Spleen (tissue), 7 donors: ENCODE measurements around the gene LRRN4.

Source experiments
- CTCF ChIP-seq, 11 experiments: fragments of 200-600 bp in 7 of 11; fragments of 450-650 bp in 4 of 11; sonication (generic) in 4 of 11; IDR thresholded peaks in 8 of 11; conservative IDR thresholded peaks in 3 of 11; 1 replicate in 7 of 11; 2 replicates in 4 of 11; pipeline versions ENCODE4 v1.4.0 to v1.8.0; 2016 to 2021; ENCODE audit warnings: antibody characterized with exemption in 11 of 11, inconsistent platforms in 4 of 11, mild to moderate bottlenecking in 1 of 11
- POLR2AphosphoS5 ChIP-seq, 3 donors: sonication (generic); formaldehyde crosslinking; IDR thresholded peaks; one replicate each; pipeline ENCODE4 v1.5.1; 2017; ENCODE audit warnings: antibody characterized with exemption in 3 of 3
- donor health status: DM: no; HTN: no; CAD: no; lungs with moderate emphysema.
- donor health status: DM: no; HTN: no; CAD: no.
- donor health status: DM: no; HTN: no; CAD: no.

DNA sequence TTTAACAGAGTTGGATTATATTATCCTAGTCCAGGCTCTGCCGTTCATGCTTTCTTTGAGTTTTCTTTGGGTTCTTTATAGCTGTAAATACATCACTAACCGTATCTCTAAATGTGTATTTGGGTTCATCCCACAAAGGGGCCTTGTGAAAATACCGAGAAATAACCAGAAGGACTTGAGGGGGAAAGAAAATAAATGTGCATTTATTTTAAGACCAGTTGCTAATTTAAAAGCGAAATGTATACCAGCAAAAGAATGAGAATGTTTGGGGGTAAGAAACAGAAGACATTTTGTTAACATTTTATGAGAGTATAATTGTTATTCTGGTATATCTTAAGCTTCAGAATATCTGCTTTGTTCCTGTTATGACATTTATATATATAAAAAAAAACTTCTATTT lies 38.9 kb downstream of the LRRN4 start:
- no peak for TF ChIP-seq CTCF (IDR thresholded peaks at IDR 0.05 in 8 of 11, conservative IDR thresholded peaks at IDR 0.05 in 3 of 11)
- no peak for TF ChIP-seq POLR2AphosphoS5 (IDR thresholded peaks at IDR 0.05)
